H9 (cell line): ENCODE results near the gene PTOV1. TPM values are rescaled to one million over a fixed set of nuclear protein-coding genes. Genes with fewer than 3 reads are reported as not detected.

Experiments
- DNase-seq: peaks from one replicate; pipeline ENCODE4 v3.0.0-alpha.2; 2017
- H2AFZ ChIP-seq: one replicate; pipeline ENCODE4 v1.6.1; 2013; ENCODE audit warnings: mild to moderate bottlenecking, low read length, control low read depth, moderate library complexity
- H2AK5ac ChIP-seq: 2 replicates; pipeline ENCODE4 v1.6.1; 2013; ENCODE audit warnings: low read length, control low read depth, mixed read lengths; ENCODE audit not compliant: insufficient read length
- H2BK120ac ChIP-seq: one replicate; pipeline ENCODE4 v1.6.1; 2013; ENCODE audit warnings: low read depth, mild to moderate bottlenecking, low read length, control low read depth, inconsistent platforms; ENCODE audit not compliant: poor library complexity, severe bottlenecking
- H2BK12ac ChIP-seq: 2 replicates; pipeline ENCODE4 v1.6.1; 2013; ENCODE audit warnings: low read length, control low read depth, mixed read lengths, low read depth; ENCODE audit not compliant: insufficient read length
- H2BK15ac ChIP-seq: 2 replicates; pipeline ENCODE4 v1.6.1; 2013; ENCODE audit warnings: low read depth, low read length, control low read depth
- H2BK20ac ChIP-seq: one replicate; pipeline ENCODE4 v1.6.1; 2013; ENCODE audit warnings: low read depth, mild to moderate bottlenecking, low read length, control low read depth, inconsistent platforms; ENCODE audit not compliant: poor library complexity, severe bottlenecking
- H2BK5ac ChIP-seq: 2 replicates; pipeline ENCODE4 v1.6.1; 2013; ENCODE audit warnings: low read length, control low read depth, mixed read lengths; ENCODE audit not compliant: insufficient read length
- H3K14ac ChIP-seq: 2 replicates; pipeline ENCODE4 v1.6.1; 2013; ENCODE audit warnings: low read length, control low read depth; ENCODE audit not compliant: insufficient read depth
- H3K18ac ChIP-seq: 2 replicates; pipeline ENCODE4 v1.6.1; 2013; ENCODE audit warnings: low read depth, mild to moderate bottlenecking, mixed read lengths, low read length, control low read depth; ENCODE audit not compliant: insufficient read length
- H3K23ac ChIP-seq: 2 replicates; pipeline ENCODE4 v1.6.1; 2013; ENCODE audit warnings: low read length, control low read depth, mixed read lengths, low read depth; ENCODE audit not compliant: insufficient read length
- H3K23me2 ChIP-seq: 2 replicates; pipeline ENCODE4 v1.6.1; 2013; ENCODE audit warnings: low read depth, mild to moderate bottlenecking, mixed read lengths, low read length, control low read depth; ENCODE audit not compliant: insufficient read length, poor library complexity, severe bottlenecking
- H3K27ac ChIP-seq: 2 replicates; pipeline ENCODE4 v1.5.1; 2013; ENCODE audit warnings: low read length, control low read depth, mixed read lengths, low read depth; ENCODE audit not compliant: insufficient read length
- H3K27me3 ChIP-seq: 2 replicates; pipeline ENCODE4 v1.6.1; 2013; ENCODE audit warnings: low read length, control low read depth, inconsistent platforms; ENCODE audit not compliant: insufficient read depth
- H3K4ac ChIP-seq: 2 replicates; pipeline ENCODE4 v1.6.1; 2013; ENCODE audit warnings: low read depth, mild to moderate bottlenecking, control low read depth, inconsistent platforms, low read length, moderate library complexity
- H3K4me1 ChIP-seq: 2 replicates; pipeline ENCODE4 v1.6.1; 2013; ENCODE audit warnings: low read length, control low read depth, inconsistent platforms; ENCODE audit not compliant: insufficient read depth
- H3K4me2 ChIP-seq: 2 replicates; pipeline ENCODE4 v1.6.1; 2013; ENCODE audit warnings: low read length, control low read depth, mixed read lengths; ENCODE audit not compliant: insufficient read length, insufficient read depth
- H3K56ac ChIP-seq: 2 replicates; pipeline ENCODE4 v1.6.1; 2013; ENCODE audit warnings: low read depth, mild to moderate bottlenecking, mixed read lengths, low read length, control low read depth; ENCODE audit not compliant: insufficient read length
- H3K79me1 ChIP-seq: 2 replicates; pipeline ENCODE4 v1.6.1; 2013; ENCODE audit warnings: low read depth, mild to moderate bottlenecking, moderate library complexity, low read length, control low read depth, inconsistent platforms; ENCODE audit not compliant: insufficient read depth, poor library complexity, severe bottlenecking
- H3K79me2 ChIP-seq: 2 replicates; pipeline ENCODE4 v1.6.1; 2013; ENCODE audit warnings: low read length, control low read depth, inconsistent platforms; ENCODE audit not compliant: insufficient read depth
- H3K9ac ChIP-seq: 2 replicates; pipeline ENCODE4 v1.6.1; 2013; ENCODE audit warnings: low read length, control low read depth, mixed read lengths; ENCODE audit not compliant: insufficient read length; ENCODE audit errors: extremely low read depth
- H3K9me3 ChIP-seq: one replicate; pipeline ENCODE4 v1.6.1; 2013; ENCODE audit warnings: low read depth, low read length, inconsistent platforms; ENCODE audit not compliant: control insufficient read depth
- H3T11ph ChIP-seq: one replicate; pipeline ENCODE4 v1.6.1; 2013; ENCODE audit warnings: mild to moderate bottlenecking, low read length, control low read depth, inconsistent platforms
- H4K20me1 ChIP-seq: one replicate; pipeline ENCODE4 v1.6.1; 2013; ENCODE audit not compliant: control insufficient read depth, insufficient read length, insufficient read depth
- H4K5ac ChIP-seq: 2 replicates; pipeline ENCODE4 v1.6.1; 2013; ENCODE audit warnings: low read depth, mild to moderate bottlenecking, mixed read lengths, low read length, control low read depth; ENCODE audit not compliant: insufficient read length
- H4K8ac ChIP-seq: replicated peaks from 2 replicates; pipeline ENCODE4 v1.6.1; 2013; ENCODE audit warnings: low read length, control low read depth, mixed read lengths, low read depth; ENCODE audit not compliant: insufficient read length
- H4K91ac ChIP-seq: 2 replicates; pipeline ENCODE4 v1.6.1; 2013; ENCODE audit warnings: low read depth, mild to moderate bottlenecking, moderate library complexity, mixed read lengths, low read length, control low read depth; ENCODE audit not compliant: insufficient read length
- H3K27ac Mint-ChIP-seq, 3 experiments: 2 replicates in 2 of 3; 3 replicates in 1 of 3; pipeline ENCODE4 v1.8.0; 2020 to 2021; ENCODE audit warnings: mixed read lengths in 3 of 3, mild to moderate bottlenecking in 1 of 3, moderate library complexity in 1 of 3
- H3K27me3 Mint-ChIP-seq: 2 replicates; pipeline ENCODE4 v1.8.0; 2021; ENCODE audit warnings: low read depth, mild to moderate bottlenecking, moderate library complexity, mixed read lengths
- H3K36me3 Mint-ChIP-seq, 3 experiments: 2 replicates in 2 of 3; 3 replicates in 1 of 3; pipeline ENCODE4 v1.8.0; 2020 to 2021; ENCODE audit warnings: low read depth in 3 of 3, mixed read lengths in 3 of 3; ENCODE audit not compliant: insufficient read depth in 1 of 3
- H3K4me1 Mint-ChIP-seq, 2 experiments: 2 replicates each; pipeline ENCODE4 v1.8.0; 2020; ENCODE audit warnings: mixed read lengths in 2 of 2
- H3K4me3 Mint-ChIP-seq, 2 experiments: 2 replicates in 1 of 2; 3 replicates in 1 of 2; pipeline ENCODE4 v1.8.0; 2020 to 2021; ENCODE audit warnings: mild to moderate bottlenecking in 2 of 2, mixed read lengths in 2 of 2, moderate library complexity in 1 of 2
- H3K9me3 Mint-ChIP-seq, 2 experiments: 2 replicates in 1 of 2; 3 replicates in 1 of 2; pipeline ENCODE4 v1.8.0; 2020; ENCODE audit warnings: mild to moderate bottlenecking in 2 of 2, mixed read lengths in 2 of 2, moderate library complexity in 1 of 2
- CTCF ChIP-seq: fragments of 200-600 bp; sonication (generic); conservative IDR thresholded peaks from 3 replicates; pipeline ENCODE4 v1.8.0; 2021; ENCODE audit warnings: antibody characterized with exemption, mild to moderate bottlenecking
- WGBS: extraction: QIAGEN DNeasy Blood & Tissue Kit; methylation state at CpG from one replicate; pipeline ENCODE4 v1.1.7; 2013; ENCODE audit warnings: missing lambda C conversion rate, low lambda C conversion rate, mixed read lengths; ENCODE audit not compliant: insufficient read length; ENCODE audit errors: extremely low coverage; 5-methylcytosine and 5-hydroxymethylcytosine counted together
- total RNA-seq: library from RNA; stranded (reverse); gene quantifications from 2 replicates; pipeline ENCODE4 v1.2.1, GENCODE V29; 2021

The PTOV1 gene
- total RNA-seq, 1 experiment from 2014 or later, result 309 TPM

GRCh38 chr19:49880162-49880869 lies 29.4 kb downstream of the PTOV1 start:
- no peak overlapping the region for H3K4ac ChIP-seq
- H3K79me2 ChIP-seq, result no peaks in the 10 kb centered on the region; the same call in 1 of the 2 replicates
- no peak overlapping the region for H2BK120ac ChIP-seq
- no peak overlapping the region for H3K27ac ChIP-seq
- DNase-seq, result no peak
- TF ChIP-seq CTCF, result no peak
- H2BK5ac ChIP-seq, result no peak overlapping the region
- H3K23me2 ChIP-seq, result peaks cover 11% of the 10 kb centered on the region
- no peaks in the 10 kb centered on the region for H3K9me3 ChIP-seq
- no peaks in the 10 kb centered on the region for H3K27me3 Mint-ChIP-seq
- no peaks in the 10 kb centered on the region for H3K4me1 ChIP-seq
- H3K14ac ChIP-seq, result no peak overlapping the region
- no peak overlapping the region for H3T11ph ChIP-seq
- no peak overlapping the region for H2BK15ac ChIP-seq
- no peak overlapping the region for H3K23ac ChIP-seq
- H3K27ac Mint-ChIP-seq, result no peak overlapping the region; a peak in 1 of 7 replicates
- no peaks in the 10 kb centered on the region for H3K9me3 Mint-ChIP-seq
- no CpG with 5 or more reads among the region's 10 CpGs for WGBS
- H4K8ac ChIP-seq, result no peak overlapping the region
- H2BK20ac ChIP-seq, result no peak overlapping the region
- no peaks in the 10 kb centered on the region for H3K79me1 ChIP-seq
- H3K4me1 Mint-ChIP-seq, result peaks cover 13 to 21% of the 10 kb centered on the region in 2 experiments
- no peak overlapping the region for H3K18ac ChIP-seq
- no peak overlapping the region for H4K91ac ChIP-seq
- no peak overlapping the region for H3K9ac ChIP-seq
- no peak overlapping the region for H3K4me2 ChIP-seq
- H2AK5ac ChIP-seq, result no peak overlapping the region
- peaks cover 50 to 63% (median 62%) of the 10 kb centered on the region in 3 experiments for H3K36me3 Mint-ChIP-seq
- peak overlapping the region in 1 of 2 experiments; percentile 42; a peak in 3 of 5 replicates for H3K4me3 Mint-ChIP-seq
- no peak overlapping the region for H2AFZ ChIP-seq
- no peaks in the 10 kb centered on the region for H3K27me3 ChIP-seq
- H4K5ac ChIP-seq, result no peak overlapping the region
- H2BK12ac ChIP-seq, result no peak overlapping the region
- H3K56ac ChIP-seq, result no peak overlapping the region
- H4K20me1 ChIP-seq, result no peaks in the 10 kb centered on the region
